Naive thymus-derived CD4-positive, alpha-beta T cell (primary cell): ENCODE results near the gene CD302. TPM values are rescaled to one million over a fixed set of nuclear protein-coding genes. Genes with fewer than 3 reads are reported as not detected.

ENCODE experiments used
- ATAC-seq: fragments of 150-1000 bp; cut with Tn5 transposase; 2 replicates; pipeline ENCODE4 v1.10.0; 2021; ENCODE audit warnings: mild to moderate bottlenecking, moderate library complexity
- CTCF ChIA-PET: fragments of 350-600 bp; sonication (Branson Sonifier 250); formaldehyde crosslinking; loops from one replicate; lab custom pipeline; 2021; ENCODE audit warnings: antibody characterized with exemption; lab: Charles Lee
- POLR2A ChIA-PET: fragments of 350-600 bp; sonication (Branson Sonifier 250); formaldehyde crosslinking; loops from one replicate; lab custom pipeline; 2021; ENCODE audit warnings: antibody characterized with exemption, inconsistent platforms; lab: Charles Lee
- DNase-seq, 9 donors: peaks; one replicate each; pipeline versions ENCODE4 v3.0.0 to v3.0.0-alpha.2; 2020 to 2022; ENCODE audit warnings: mixed read lengths in 1 of 9
- H3K27ac ChIP-seq: one replicate; pipeline ENCODE4 v1.7.0; 2013; ENCODE audit warnings: mild to moderate bottlenecking, low read depth, low read length, moderate library complexity
- H3K27me3 ChIP-seq, 2 donors: one replicate each; pipeline ENCODE4 v1.7.0; 2013; ENCODE audit warnings: low read length in 2 of 2, mild to moderate bottlenecking in 2 of 2, moderate library complexity in 2 of 2; ENCODE audit not compliant: control insufficient read depth in 2 of 2, insufficient read depth in 2 of 2
- H3K36me3 ChIP-seq, 3 experiments: 1 replicate in 2 of 3; 2 replicates in 1 of 3; pipeline ENCODE4 v1.7.0; 2013; ENCODE audit warnings: low read length in 3 of 3, mild to moderate bottlenecking in 3 of 3, moderate library complexity in 1 of 3; ENCODE audit not compliant: insufficient read depth in 3 of 3, control insufficient read depth in 2 of 3
- H3K4me1 ChIP-seq, 2 donors: one replicate each; pipeline ENCODE4 v1.7.0; 2013; ENCODE audit warnings: low read length in 2 of 2, mild to moderate bottlenecking in 2 of 2, moderate library complexity in 1 of 2; ENCODE audit not compliant: control insufficient read depth in 2 of 2, insufficient read depth in 2 of 2
- H3K4me3 ChIP-seq: 2 replicates; pipeline ENCODE4 v1.7.0; 2013; ENCODE audit warnings: mild to moderate bottlenecking, low read length
- H3K9me3 ChIP-seq, 3 experiments: 1 replicate in 2 of 3; 2 replicates in 1 of 3; pipeline ENCODE4 v1.7.0; 2013; ENCODE audit warnings: low read length in 3 of 3; ENCODE audit not compliant: control insufficient read depth in 2 of 3
- H3K27ac Mint-ChIP-seq, 9 donors: one replicate each; pipeline ENCODE4 v1.8.0; 2020 to 2022; ENCODE audit warnings: mixed read lengths in 9 of 9, mild to moderate bottlenecking in 8 of 9, moderate library complexity in 5 of 9, inconsistent platforms in 2 of 9
- H3K27me3 Mint-ChIP-seq, 5 donors: one replicate each; pipeline ENCODE4 v1.8.0; 2021 to 2022; ENCODE audit warnings: mixed read lengths in 5 of 5, mild to moderate bottlenecking in 1 of 5
- H3K36me3 Mint-ChIP-seq, 5 donors: one replicate each; pipeline ENCODE4 v1.8.0; 2020 to 2022; ENCODE audit warnings: mixed read lengths in 5 of 5, mild to moderate bottlenecking in 3 of 5, inconsistent platforms in 1 of 5
- H3K4me1 Mint-ChIP-seq, 7 donors: one replicate each; pipeline ENCODE4 v1.8.0; 2020 to 2022; ENCODE audit warnings: mixed read lengths in 7 of 7, mild to moderate bottlenecking in 3 of 7, inconsistent platforms in 1 of 7
- H3K4me3 Mint-ChIP-seq, 10 donors: one replicate each; pipeline ENCODE4 v1.8.0; 2020 to 2022; ENCODE audit warnings: mild to moderate bottlenecking in 10 of 10, mixed read lengths in 10 of 10, moderate library complexity in 6 of 10, inconsistent platforms in 2 of 10
- H3K9me3 Mint-ChIP-seq, 11 donors: one replicate each; pipeline ENCODE4 v1.8.0; 2020 to 2022; ENCODE audit warnings: mixed read lengths in 11 of 11, mild to moderate bottlenecking in 4 of 11, inconsistent platforms in 1 of 11, moderate library complexity in 1 of 11
- intact Hi-C, 2 donors: fragments of 100-400 bp; cut with micrococcal nuclease; formaldehyde crosslinking; loops; one replicate each; pipeline ENCODE4 v1.15.1; 2023
- polyA plus RNA-seq, 2 donors: library from polyadenylated mRNA; unstranded; fragments of 300-500 nt; fragmentation: Illumina TruSeq; gene quantifications; one replicate each; pipeline ENCODE4 v1.2.3, GENCODE V29; 2021
- total RNA-seq, 6 experiments: library from RNA in 5 of 6; stranded (reverse) in 5 of 6; gene quantifications; 1 replicate in 5 of 6; 2 replicates in 1 of 6; pipeline ENCODE4 v1.2.3 and lab custom pipeline; 2021 to 2026

CD302 gene
- total and polyA plus RNA-seq, 7 experiments from 2014 or later: 0.35 to 30.5 (median 1.2) TPM

DNA sequence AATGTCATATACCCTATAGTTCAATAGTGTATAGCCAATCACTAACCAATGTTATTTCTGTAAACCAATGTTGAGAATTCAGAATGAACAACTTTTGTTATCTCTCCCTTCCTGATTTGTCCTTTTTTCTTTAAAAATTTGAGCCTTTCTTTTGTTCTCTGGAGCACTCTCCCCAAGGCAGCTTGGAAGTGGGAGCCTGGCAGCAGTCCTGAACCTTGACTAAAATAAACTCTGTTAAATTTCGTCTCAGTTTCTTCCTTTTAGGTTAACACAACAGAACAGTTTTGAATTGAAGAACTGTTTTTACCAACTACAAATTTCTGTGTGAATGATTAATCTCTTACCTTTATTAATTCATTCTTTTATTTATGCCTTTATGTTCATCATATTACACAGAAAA is 35.9 kb downstream of the CD302 start:
- Histone ChIP-seq H3K4me1 (no peaks in the 10 kb centered on the region), H3K27me3 (no peaks in the 10 kb centered on the region), H3K36me3 (peaks cover 0 to 59% (median 11%) of the 10 kb centered on the region in 3 experiments), H3K4me3 (no peak overlapping the region), H3K27ac (no peak overlapping the region), H3K9me3 (no peaks in the 10 kb centered on the region)
- Mint-ChIP-seq H3K9me3 (peaks cover 0 to 2% (median 0%) of the 10 kb centered on the region in 11 donors), H3K27me3 (no peaks in the 10 kb centered on the region), H3K4me1 (peaks cover 6 to 24% (median 17%) of the 10 kb centered on the region in 7 donors), H3K27ac (peak overlapping the region in 4 of 9 donors; percentile 22 to 75 (median 46)), H3K4me3 (no peak overlapping the region), H3K36me3 (peaks cover 0 to 58% (median 32%) of the 10 kb centered on the region in 5 donors)
- intact Hi-C loops: loop anchor here in 1 of 2 donors (2.0 kb wide), 1 partner anchor 15 kb away; no protein-coding TSS in a partner anchor
- no peak for DNase-seq
- no peak for ATAC-seq
- ChIA-PET CTCF (interaction anchor here (1.3 kb wide), 1 partner anchor 369 kb away, joined by 3 read pairs; no protein-coding TSS in a partner anchor), POLR2A (interaction anchor here (1.0 kb wide), 1 partner anchor 49 kb away, joined by 3 read pairs; the partner anchor contains the start of gene MARCHF7)

GRCh38 chr2:159760326-159760725 is 37.7 kb downstream of the CD302 start:
- peaks cover 0 to 55% (median 11%) of the 10 kb centered on the region in 3 experiments for H3K36me3 ChIP-seq
- no peaks in the 10 kb centered on the region for H3K9me3 ChIP-seq
- intact Hi-C loops: no loop called here
- Mint-ChIP-seq H3K4me3 (no peak overlapping the region), H3K4me1 (peaks cover 6 to 25% (median 14%) of the 10 kb centered on the region in 7 donors), H3K27ac (peak overlapping the region in 4 of 9 donors; percentile 4 to 60 (median 34)), H3K27me3 (no peaks in the 10 kb centered on the region), H3K36me3 (peaks cover 0 to 48% (median 23%) of the 10 kb centered on the region in 5 donors), H3K9me3 (no peaks in the 10 kb centered on the region)
- no peaks in the 10 kb centered on the region for H3K27me3 ChIP-seq
- ATAC-seq: no peak
- POLR2A ChIA-PET: no interaction called here
- no peak overlapping the region for H3K27ac ChIP-seq
- CTCF ChIA-PET: interaction anchor here (0.7 kb wide), 1 partner anchor 468 kb away, joined by 3 read pairs; no protein-coding TSS in a partner anchor
- H3K4me3 ChIP-seq: no peak overlapping the region
- no peak for DNase-seq
- no peaks in the 10 kb centered on the region for H3K4me1 ChIP-seq

DNA sequence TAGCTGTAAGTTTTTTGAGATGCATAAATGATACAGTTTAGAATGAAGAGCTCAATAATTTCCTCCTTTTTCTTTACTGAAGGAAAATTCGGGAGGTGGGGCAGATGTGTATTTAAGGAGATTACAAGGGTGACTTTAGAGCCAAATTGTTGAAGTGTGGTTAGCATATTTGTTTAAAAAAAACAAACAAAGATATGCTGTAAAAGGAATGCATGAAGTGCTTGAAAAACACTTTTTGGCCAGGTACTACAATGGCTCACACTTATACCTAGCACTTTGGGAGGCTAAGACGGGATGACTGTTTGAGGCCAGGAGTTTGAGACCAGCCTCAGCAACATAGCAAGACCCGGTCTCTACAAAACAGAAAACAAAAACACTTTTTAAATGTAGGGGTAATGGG is 38.4 kb downstream of the CD302 start:
- Mint-ChIP-seq H3K36me3 (peaks cover 0 to 48% (median 23%) of the 10 kb centered on the region in 5 donors), H3K9me3 (no peaks in the 10 kb centered on the region), H3K4me1 (peaks cover 6 to 25% (median 14%) of the 10 kb centered on the region in 7 donors), H3K27ac (peak overlapping the region in 1 of 9 donors; percentile 3), H3K27me3 (no peaks in the 10 kb centered on the region), H3K4me3 (no peak overlapping the region)
- no peaks in the 10 kb centered on the region for H3K4me1 ChIP-seq
- ChIA-PET POLR2A (no interaction called here), CTCF (no interaction called here)
- H3K9me3 ChIP-seq: no peaks in the 10 kb centered on the region
- ATAC-seq (no peak), DNase-seq (no peak)
- intact Hi-C loops: no loop called here
- H3K36me3 ChIP-seq: peaks cover 0 to 50% (median 11%) of the 10 kb centered on the region in 3 experiments
- no peak overlapping the region for H3K27ac ChIP-seq
- no peak overlapping the region for H3K4me3 ChIP-seq
- H3K27me3 ChIP-seq: no peaks in the 10 kb centered on the region

DNA sequence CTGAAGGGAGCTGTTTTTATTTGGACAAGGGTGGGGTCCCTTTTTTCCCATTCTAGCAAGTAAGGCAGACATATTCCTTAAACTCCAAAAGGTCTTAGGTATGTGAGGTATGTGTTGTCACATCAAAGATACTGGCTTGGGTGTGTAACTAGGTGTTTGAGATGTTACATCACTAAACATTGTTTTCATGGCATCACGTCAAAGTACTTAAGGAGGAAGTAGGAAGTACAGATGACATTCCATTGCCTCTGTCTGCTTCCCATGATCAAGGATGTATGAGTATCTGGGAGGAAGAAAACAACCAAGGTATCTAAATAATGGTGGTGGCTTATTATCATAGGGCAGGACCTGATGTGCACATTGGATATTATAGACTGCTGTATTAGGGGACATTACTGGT is 39.3 kb downstream of the CD302 start:
- POLR2A ChIA-PET: no interaction called here

DNA sequence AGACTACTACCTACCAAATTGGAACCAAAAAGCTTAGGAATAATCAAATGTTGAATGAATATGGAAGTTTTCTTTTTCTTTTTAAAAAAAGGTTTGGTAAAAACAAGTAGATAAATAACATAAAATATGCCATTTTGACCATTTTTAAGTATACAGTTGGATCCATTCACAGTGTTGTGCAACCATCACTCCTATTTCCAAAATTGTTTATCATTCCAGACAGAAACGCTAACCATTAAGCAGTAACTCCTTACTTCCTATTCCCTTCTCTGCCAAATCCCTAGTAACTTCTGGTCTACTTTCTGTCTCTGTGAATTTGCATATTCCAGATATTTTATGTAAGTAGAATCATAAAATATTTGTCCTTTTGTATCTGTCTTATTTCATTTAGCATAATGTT is 39.8 kb downstream of the CD302 start:
- no peak for DNase-seq
- ATAC-seq: no peak
- peaks cover 0 to 53% (median 11%) of the 10 kb centered on the region in 3 experiments for H3K36me3 ChIP-seq
- H3K27ac ChIP-seq: no peak overlapping the region
- no peak overlapping the region for H3K4me3 Mint-ChIP-seq
- intact Hi-C loops: no loop called here
- no peaks in the 10 kb centered on the region for H3K27me3 ChIP-seq
- H3K36me3 Mint-ChIP-seq: peaks cover 0 to 39% (median 19%) of the 10 kb centered on the region in 5 donors
- H3K9me3 Mint-ChIP-seq: no peaks in the 10 kb centered on the region
- no peaks in the 10 kb centered on the region for H3K4me1 ChIP-seq
- peaks cover 1 to 25% (median 10%) of the 10 kb centered on the region in 7 donors for H3K4me1 Mint-ChIP-seq
- POLR2A ChIA-PET: no interaction called here
- peak overlapping the region in 6 of 9 donors; percentile 1 to 70 (median 30) for H3K27ac Mint-ChIP-seq
- no peaks in the 10 kb centered on the region for H3K9me3 ChIP-seq
- CTCF ChIA-PET: no interaction called here
- H3K27me3 Mint-ChIP-seq: no peaks in the 10 kb centered on the region
- H3K4me3 ChIP-seq: no peak overlapping the region

More for the DNA sequence above, 39.3 kb downstream of the CD302 start:
- Mint-ChIP-seq H3K4me3 (no peak overlapping the region), H3K9me3 (no peaks in the 10 kb centered on the region), H3K27ac (peak overlapping the region in 6 of 9 donors; percentile 1 to 70 (median 28)), H3K36me3 (peaks cover 0 to 44% (median 23%) of the 10 kb centered on the region in 5 donors), H3K4me1 (peaks cover 5 to 25% (median 14%) of the 10 kb centered on the region in 7 donors), H3K27me3 (no peaks in the 10 kb centered on the region)
- ATAC-seq: no peak
- Histone ChIP-seq H3K4me1 (no peaks in the 10 kb centered on the region), H3K27me3 (no peaks in the 10 kb centered on the region), H3K27ac (no peak overlapping the region), H3K9me3 (no peaks in the 10 kb centered on the region), H3K36me3 (peaks cover 0 to 53% (median 11%) of the 10 kb centered on the region in 3 experiments), H3K4me3 (no peak overlapping the region)
- DNase-seq: no peak
- CTCF ChIA-PET: interaction anchor here (0.7 kb wide), 1 partner anchor 41 kb away, joined by 4 read pairs; no protein-coding TSS in a partner anchor
- intact Hi-C loops: no loop called here

GRCh38 chr2:159755788-159756187 is 42.2 kb downstream of the CD302 start:
- H3K36me3 Mint-ChIP-seq: peaks cover 0 to 51% (median 31%) of the 10 kb centered on the region in 5 donors
- H3K4me1 ChIP-seq: no peaks in the 10 kb centered on the region
- ChIA-PET CTCF (no interaction called here), POLR2A (no interaction called here)
- peaks cover 4 to 49% (median 11%) of the 10 kb centered on the region in 3 experiments for H3K36me3 ChIP-seq
- ATAC-seq: peak; percentile 32
- peaks cover 0 to 2% (median 0%) of the 10 kb centered on the region in 11 donors for H3K9me3 Mint-ChIP-seq
- intact Hi-C loops: loop anchor here in 1 of 2 donors (1.0 to 2.0 kb wide), 2 partner anchors 9 to 15 kb away; no protein-coding TSS in a partner anchor
- H3K9me3 ChIP-seq: no peaks in the 10 kb centered on the region
- H3K4me3 Mint-ChIP-seq: no peak overlapping the region
- peaks cover 0 to 32% (median 20%) of the 10 kb centered on the region in 7 donors for H3K4me1 Mint-ChIP-seq
- no peaks in the 10 kb centered on the region for H3K27me3 ChIP-seq
- no peak overlapping the region for H3K4me3 ChIP-seq
- H3K27me3 Mint-ChIP-seq: no peaks in the 10 kb centered on the region
- DNase-seq: no peak
- H3K27ac Mint-ChIP-seq: no peak overlapping the region
- no peak overlapping the region for H3K27ac ChIP-seq
